ENCODE measurements around the gene CYLC1. TPM values are rescaled to one million over a fixed set of nuclear protein-coding genes. Genes with fewer than 3 reads are reported as not detected.

Gene CYLC1
- not detected in 2 replicates for total RNA-seq (2014; rRNA removed; shearing (Covaris generic))

GRCh38 chrX:83860846-83861245, at the start of gene CYLC1:
Gene CYLC1 (plus strand): TSS chrX:83861146. CDS start chrX:83861183, 37 bp downstream.
- DNase-seq (ENCODE audit: low read depth) = no peak

GRCh38 chrX:83819304-83819703, 41.6 kb upstream of the CYLC1 start:
- DNase-seq (ENCODE audit: low read depth) = no peak

- DNase-seq (ENCODE audit: low read depth) = no peak
Observed at GRCh38 chrX:83829874-83830273, 31.1 kb upstream of the CYLC1 start.

- DNase-seq (ENCODE audit: low read depth) = no peak
Observed at GRCh38 chrX:83845397-83845796, 15.5 kb upstream of the CYLC1 start.

GRCh38 chrX:83847339-83847738, 13.6 kb upstream of the CYLC1 start:
- no peak for DNase-seq (ENCODE audit: low read depth)

- no peak for DNase-seq (ENCODE audit: low read depth)
Observed at GRCh38 chrX:83888585-83888984, 27.6 kb downstream of the CYLC1 start.

GRCh38 chrX:83892433-83892832, 31.5 kb downstream of the CYLC1 start:
- no peak for DNase-seq (ENCODE audit: low read depth)

- DNase-seq (ENCODE audit: low read depth) = no peak
Observed at GRCh38 chrX:83906921-83907320, 46.0 kb downstream of the CYLC1 start.

GRCh38 chrX:83916525-83916924, 55.6 kb downstream of the CYLC1 start:
- DNase-seq (ENCODE audit: low read depth) = no peak

- DNase-seq (ENCODE audit: low read depth) = no peak
Observed at GRCh38 chrX:83934220-83934619, 73.3 kb downstream of the CYLC1 start.
